Measurements from ENCODE around the gene TECTA.
"Not testable (repeated sequence)": the region's sequence is repeated elsewhere in the genome, so short reads cannot be mapped to it uniquely, and the experiment has no call there.

TECTA gene

DNA sequence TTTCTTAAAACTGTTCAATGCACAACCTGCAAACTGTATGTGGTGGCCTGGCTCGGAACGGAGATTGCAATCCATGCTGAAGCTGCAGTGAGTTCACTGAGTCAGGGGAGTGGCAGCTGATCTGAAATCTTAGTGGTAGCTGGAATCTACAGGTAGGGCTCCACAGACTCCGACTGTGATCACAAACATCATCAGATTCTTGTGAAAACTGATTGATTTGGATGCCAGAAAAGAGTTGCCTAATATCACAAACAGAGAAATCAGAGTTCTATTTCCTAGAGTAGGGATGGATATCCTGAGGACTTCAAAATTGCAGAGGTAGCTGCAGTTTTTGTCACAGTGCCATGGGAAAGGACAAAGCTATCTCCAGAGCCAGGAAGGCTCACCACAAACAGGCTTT is 134.0 kb downstream of the TECTA start:
- DNase-seq (ENCODE audit: low spot score), result no peak

DNA sequence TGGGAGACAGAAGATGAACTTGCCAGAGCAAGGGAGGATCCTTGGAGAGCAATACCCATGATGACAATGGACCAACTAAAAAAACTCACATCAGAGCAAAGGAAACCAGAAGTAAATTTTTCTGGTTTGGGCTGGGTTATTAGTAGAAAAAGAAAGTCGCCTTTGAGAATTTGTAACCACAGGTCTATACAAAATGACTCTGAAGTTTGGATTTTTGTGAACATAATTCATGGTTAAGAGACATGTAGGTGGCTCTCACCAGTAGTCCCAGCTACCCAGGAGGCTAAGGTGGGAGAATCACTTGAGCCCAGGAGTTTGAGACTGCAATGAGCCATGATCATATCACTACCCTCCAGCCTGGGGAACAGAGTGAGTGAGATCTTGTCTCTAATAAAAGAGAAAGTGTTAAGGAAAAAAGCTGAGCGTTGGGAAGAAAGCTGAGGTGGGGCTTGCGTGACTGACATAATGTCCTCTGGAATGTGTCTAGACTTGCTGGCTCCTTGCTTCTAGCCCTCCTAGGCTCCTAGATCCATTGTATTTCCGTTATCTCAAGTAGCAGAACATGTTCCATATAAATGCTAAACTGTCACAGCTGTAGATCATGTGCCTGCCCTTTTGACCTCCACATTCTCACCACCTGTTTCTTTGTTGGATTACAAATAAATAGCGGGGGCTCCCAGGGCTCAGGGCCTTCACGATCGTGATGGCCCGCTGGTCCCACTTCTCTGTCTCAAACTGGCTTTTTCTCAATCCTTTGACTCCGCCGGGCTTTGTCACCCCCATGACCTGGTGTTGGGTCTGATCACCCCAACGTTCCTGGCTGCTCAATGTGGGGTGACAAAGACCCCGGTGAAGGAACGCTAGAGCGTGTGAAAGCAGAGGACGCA is 135.3 kb downstream of the TECTA start:
- DNase-seq (ENCODE audit: low spot score), result no peak

DNA sequence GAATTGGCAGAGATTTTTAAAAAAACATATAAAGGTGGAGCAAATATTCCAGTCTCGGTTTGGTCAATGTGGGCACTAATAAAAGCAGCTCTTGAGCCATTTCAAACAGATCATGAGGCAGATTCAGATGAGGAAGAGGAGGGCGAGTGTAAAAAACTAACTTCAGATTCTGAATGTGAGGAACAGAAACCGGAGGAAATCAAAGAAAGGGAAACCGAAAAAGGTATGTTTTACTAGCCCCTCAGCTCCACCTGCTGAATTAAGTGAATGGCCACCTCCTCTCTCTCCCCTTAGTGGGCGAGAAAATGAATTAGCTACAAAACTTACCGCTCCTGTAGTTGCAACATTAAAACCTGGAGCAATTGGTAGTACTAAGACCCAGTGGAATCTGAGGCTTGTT is 136.2 kb downstream of the TECTA start:
- DNase-seq (ENCODE audit: low spot score), result not testable (repeated sequence)

DNA sequence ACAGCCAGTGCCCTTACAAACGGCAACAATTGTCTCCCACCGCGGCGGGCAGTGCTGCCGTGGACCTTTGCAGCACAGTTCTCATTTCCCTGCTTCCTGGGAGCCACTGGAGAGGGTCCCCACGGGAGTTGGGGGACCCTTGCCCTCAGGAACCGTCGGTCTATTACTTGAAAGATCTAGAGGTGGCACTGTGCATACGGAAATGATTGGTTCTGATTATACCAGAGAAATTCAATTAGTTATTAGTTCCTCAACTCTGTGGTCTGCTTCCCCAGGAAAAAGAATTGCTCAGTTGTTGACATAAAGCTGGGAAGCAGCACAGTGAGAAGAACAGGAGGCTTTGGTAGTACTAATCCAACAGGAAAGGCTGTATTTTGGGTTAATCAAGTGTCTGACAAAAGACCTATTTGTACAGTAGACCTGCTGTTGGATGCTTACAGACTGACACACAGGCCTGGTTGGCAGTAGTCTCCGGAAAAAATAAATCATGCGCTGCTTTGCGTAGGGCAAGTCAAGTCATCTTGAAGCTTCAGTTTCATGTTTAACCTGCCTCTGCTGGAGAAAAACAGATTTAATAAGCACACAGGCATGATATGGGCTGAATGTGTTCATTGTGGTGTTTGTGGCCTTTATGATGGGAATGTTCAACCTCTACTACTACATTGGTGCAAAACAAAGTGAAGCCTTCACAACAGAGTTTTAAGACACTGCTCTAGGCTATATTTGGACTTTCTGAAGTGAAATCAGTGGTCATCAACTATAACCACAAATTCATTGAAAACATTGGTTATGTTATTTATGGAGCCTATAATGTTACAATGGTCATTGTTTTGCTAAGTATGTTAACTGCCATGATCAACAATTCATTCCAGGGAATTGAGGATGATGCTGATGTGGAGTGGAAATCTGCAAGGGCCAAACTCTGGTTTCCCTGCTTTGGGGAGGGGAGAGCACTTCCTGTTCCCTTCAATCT is 136.9 kb downstream of the TECTA start:
- DNase-seq (ENCODE audit: low spot score), result no peak

DNA sequence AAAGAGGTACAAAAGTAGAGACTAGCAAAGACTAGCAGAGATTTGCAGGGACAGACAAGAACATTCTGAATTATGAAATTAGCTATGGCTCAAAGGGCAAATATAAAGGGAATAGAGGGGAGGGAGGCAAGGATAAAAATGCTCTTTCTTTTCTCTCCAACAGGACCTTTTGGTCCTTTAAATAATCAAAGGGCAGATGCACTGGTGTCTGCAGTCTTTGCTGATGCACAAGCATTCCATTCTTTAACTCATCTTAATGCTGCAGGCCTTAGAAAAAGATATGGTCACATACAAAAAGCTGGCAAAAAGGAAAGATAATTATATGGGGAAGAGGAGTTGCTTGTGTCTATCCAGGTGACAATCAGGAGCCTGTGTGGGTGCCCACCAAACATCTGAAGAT is 137.9 kb downstream of the TECTA start:
- no peak for DNase-seq (ENCODE audit: low spot score)

DNA sequence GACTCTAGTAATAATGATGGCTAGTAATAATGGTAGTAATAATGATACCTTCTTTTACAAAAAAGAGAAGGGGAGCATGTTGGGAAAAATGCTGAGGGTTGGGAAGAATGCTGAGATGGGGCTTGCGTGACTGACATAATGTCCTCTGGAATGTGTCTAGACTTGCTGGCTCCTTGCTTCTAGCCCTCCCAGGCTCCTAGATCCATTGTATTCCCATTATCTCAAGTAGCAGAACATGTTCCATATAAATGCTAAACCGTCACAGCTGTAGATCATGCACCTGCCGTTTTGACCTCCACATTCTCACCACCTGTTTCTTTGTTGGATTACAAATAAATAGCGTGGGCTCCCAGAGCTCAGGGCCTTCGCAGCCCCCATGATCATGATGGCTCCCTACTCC is 139.0 kb downstream of the TECTA start:
- not testable (repeated sequence) for DNase-seq (ENCODE audit: low spot score)

DNA sequence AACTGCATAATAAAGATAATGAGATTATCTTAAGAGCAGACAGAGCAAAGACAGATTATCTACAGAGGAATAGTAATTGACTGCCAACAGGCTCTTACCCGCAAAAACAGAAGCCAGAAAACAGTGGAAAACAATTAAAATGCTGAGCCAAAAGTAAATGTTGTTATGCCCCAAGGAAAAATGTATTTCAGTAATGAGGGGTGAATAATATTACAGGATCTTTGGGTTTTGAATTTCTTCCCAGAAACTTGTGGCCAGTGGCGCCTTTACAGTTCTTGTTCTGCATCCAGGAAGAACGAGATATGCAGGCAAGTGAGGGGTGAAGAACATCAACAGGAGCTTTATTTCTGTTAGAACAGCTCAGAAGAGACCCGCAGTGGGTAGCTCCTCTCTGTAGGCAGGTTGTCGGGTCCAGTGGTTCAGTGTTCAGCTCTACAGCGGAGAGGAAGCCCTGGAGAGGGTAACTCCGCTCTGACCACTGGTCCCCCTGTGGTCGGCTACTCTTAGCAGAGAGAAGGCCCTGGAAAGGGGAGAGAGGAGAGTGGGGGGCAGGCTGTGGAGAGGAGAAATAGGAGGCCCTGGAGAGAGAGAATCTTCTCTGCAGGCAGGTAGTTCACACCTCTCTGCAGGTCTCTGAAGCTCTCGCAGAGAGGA is 139.7 kb downstream of the TECTA start:
- no peak for DNase-seq (ENCODE audit: low spot score)
